Breast epithelium (tissue), 3 donors: ENCODE data around the gene JOSD2.

Source experiments
- CTCF ChIP-seq, 3 donors: fragments of 450-650 bp; IDR thresholded peaks; one replicate each; pipeline ENCODE4 v1.5.1; 2016 to 2017; ENCODE audit warnings: antibody characterized with exemption in 3 of 3, mild to moderate bottlenecking in 3 of 3, moderate library complexity in 3 of 3
- POLR2AphosphoS5 ChIP-seq, 3 donors: sonication (generic); formaldehyde crosslinking; IDR thresholded peaks; one replicate each; pipeline ENCODE4 v1.6.1; 2017; ENCODE audit warnings: antibody characterized with exemption in 3 of 3

- TF ChIP-seq CTCF (IDR thresholded peaks at IDR 0.05) = no peak
- no peak for TF ChIP-seq POLR2AphosphoS5 (IDR thresholded peaks at IDR 0.05)
Observed at GRCh38 chr19:50501186-50501567, 9.8 kb downstream of the JOSD2 start.
